NCI-H446 treated with DMSO at 0.1 percent for 48 hours (cell line): ENCODE data around the gene IL1A.

Source experiments
- DNase-seq: peaks from one replicate; lab custom pipeline; 2025; lab: John Stamatoyannopoulos, UW

Gene IL1A

GRCh38 chr2:112726487-112727190 is 57.7 kb downstream of the IL1A start:
- DNase-seq, result peak; percentile 67

GRCh38 chr2:112725545-112726457 is 58.5 kb downstream of the IL1A start:
- DNase-seq, result no peak

- no peak for DNase-seq
Measured at GRCh38 chr2:112724591-112725525, 59.4 kb downstream of the IL1A start.

- no peak for DNase-seq
Measured at GRCh38 chr2:112723995-112724394, 60.3 kb downstream of the IL1A start.
